Fibroblast of lung (primary cell): ENCODE results near the gene PSD2. TPM values are rescaled to one million over a fixed set of nuclear protein-coding genes. Genes with fewer than 3 reads are reported as not detected.

ENCODE experiments used
- DNase-seq, 2 donors: peaks; one replicate each; pipeline versions ENCODE4 v3.0.0 to v3.0.0-alpha.2; 2010; ENCODE audit warnings: low read depth in 2 of 2
- H2AFZ ChIP-seq: 2 replicates; pipeline ENCODE4 v1.5.1; 2012; ENCODE audit warnings: low read length, control low read depth, inconsistent platforms
- H3K27ac ChIP-seq: 2 replicates; pipeline ENCODE4 v1.5.1; 2011; ENCODE audit warnings: low read length, control low read depth; ENCODE audit not compliant: insufficient read depth
- H3K27me3 ChIP-seq: 2 replicates; pipeline ENCODE4 v1.5.1; 2011; ENCODE audit warnings: mild to moderate bottlenecking, low read length; ENCODE audit not compliant: control insufficient read depth, insufficient read depth
- H3K36me3 ChIP-seq: 2 replicates; pipeline ENCODE4 v1.5.1; 2011; ENCODE audit warnings: low read length; ENCODE audit not compliant: control insufficient read depth, insufficient read depth
- H3K4me1 ChIP-seq: 2 replicates; pipeline ENCODE4 v1.5.1; 2011; ENCODE audit warnings: low read length; ENCODE audit not compliant: control insufficient read depth, insufficient read depth; ENCODE audit errors: extremely low read depth
- H3K4me2 ChIP-seq: 2 replicates; pipeline ENCODE4 v1.5.1; 2011; ENCODE audit warnings: low read length, control low read depth; ENCODE audit not compliant: insufficient read depth; ENCODE audit errors: extremely low read depth
- H3K4me3 ChIP-seq, 4 experiments: fragments of 200-600 bp in 1 of 4; sonication (generic) in 1 of 4; replicated peaks in 1 of 4; 2 replicates each; pipeline ENCODE4 v1.5.1; 2011 to 2016; ENCODE audit warnings: low read length in 4 of 4, low read depth in 3 of 4, mild to moderate bottlenecking in 3 of 4, control low read depth in 2 of 4, inconsistent platforms in 1 of 4, mixed read lengths in 1 of 4; ENCODE audit not compliant: insufficient read depth in 1 of 4; ENCODE audit errors: control extremely low read depth in 1 of 4
- H3K79me2 ChIP-seq: 2 replicates; pipeline ENCODE4 v1.5.1; 2012; ENCODE audit warnings: mild to moderate bottlenecking, low read length, inconsistent platforms; ENCODE audit not compliant: control insufficient read depth, insufficient read depth
- H3K9ac ChIP-seq: 2 replicates; pipeline ENCODE4 v1.5.1; 2011; ENCODE audit warnings: mild to moderate bottlenecking, low read length, control low read depth; ENCODE audit not compliant: insufficient read depth
- H3K9me3 ChIP-seq: 2 replicates; pipeline ENCODE4 v1.5.1; 2012; ENCODE audit warnings: low read depth, low read length; ENCODE audit not compliant: control insufficient read depth, insufficient read depth
- H4K20me1 ChIP-seq: 2 replicates; pipeline ENCODE4 v1.5.1; 2011; ENCODE audit warnings: low read length; ENCODE audit not compliant: control insufficient read depth, insufficient read depth; ENCODE audit errors: extremely low read depth
- CTCF ChIP-seq, 2 donors: IDR thresholded peaks in 1 of 2; conservative IDR thresholded peaks in 1 of 2; 1 replicate in 1 of 2; 2 replicates in 1 of 2; pipeline ENCODE4 v1.5.1; 2011 to 2012; ENCODE audit warnings: low read length in 2 of 2, control low read depth in 1 of 2, inconsistent platforms in 1 of 2, low read depth in 1 of 2, mild to moderate bottlenecking in 1 of 2
- EZH2 ChIP-seq: IDR thresholded peaks from 2 replicates; pipeline ENCODE4 v1.5.1; 2012; ENCODE audit warnings: low read length, control low read depth, mild to moderate bottlenecking; ENCODE audit errors: missing control alignments
- polyA plus RNA-seq, 2 donors: library from polyadenylated mRNA; depleted of rRNA in 1 of 2; stranded (reverse) in 1 of 2; unstranded in 1 of 2; fragments of >200 nt; gene quantifications; 2 replicates each; pipeline ENCODE4 v1.2.1, GENCODE V29; 2011 to 2012; ENCODE audit warnings: missing spikeins in 1 of 2
- total RNA-seq: library from RNA; depleted of rRNA; stranded (reverse); fragments of >200 nt; gene quantifications from 2 replicates; pipeline ENCODE4 v1.2.1, GENCODE V29; 2014

Gene PSD2
- total and polyA plus RNA-seq, 2 donors (not counting 1 experiment from before 2014, with no cell fraction given) = 0.05 to 0.17 TPM

DNA sequence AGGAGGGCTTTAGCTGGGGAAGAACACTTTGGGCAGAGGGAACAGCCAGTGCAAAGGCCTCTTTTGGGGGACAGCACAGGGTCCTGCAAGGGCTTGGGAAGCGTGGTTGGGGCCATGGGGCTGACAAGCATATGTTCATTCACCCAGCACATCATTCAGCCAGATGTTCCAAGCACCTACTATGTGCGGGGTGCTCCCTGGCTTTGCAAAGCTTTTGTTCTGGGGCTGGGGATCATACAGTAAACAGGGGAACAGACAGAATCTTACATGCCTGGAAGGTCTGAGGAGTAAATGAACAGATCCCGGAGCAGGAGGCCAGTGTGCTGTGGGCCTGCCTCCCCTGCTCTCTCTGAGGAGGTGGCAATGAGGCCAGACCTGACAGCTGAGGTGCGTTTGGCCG, 16.7 kb downstream of the PSD2 start:
- Histone ChIP-seq H3K9ac (no peak overlapping the region), H3K4me3 (no peak overlapping the region), H3K4me2 (no peak overlapping the region), H3K4me1 (no peaks in the 10 kb centered on the region), H3K36me3 (no peaks in the 10 kb centered on the region), H3K9me3 (no peaks in the 10 kb centered on the region), H4K20me1 (no peaks in the 10 kb centered on the region), H3K27ac (no peak overlapping the region), H3K27me3 (peaks cover 3% of the 10 kb centered on the region), H3K79me2 (no peaks in the 10 kb centered on the region), H2AFZ (no peak overlapping the region)
- DNase-seq = no peak
- TF ChIP-seq CTCF (conservative IDR thresholded peaks at IDR 0.05 in 1 of 2, IDR thresholded peaks at IDR 0.05 in 1 of 2; ENCODE audit: low read depth in 1 of 2, low read length in 2 of 2) (no peak), EZH2 (no peak)

GRCh38 chr5:139812836-139813805, 17.5 kb downstream of the PSD2 start:
- no peak overlapping the region for H2AFZ ChIP-seq
- no peaks in the 10 kb centered on the region for H3K36me3 ChIP-seq
- TF ChIP-seq CTCF (conservative IDR thresholded peaks at IDR 0.05 in 1 of 2, IDR thresholded peaks at IDR 0.05 in 1 of 2; ENCODE audit: low read depth in 1 of 2, low read length in 2 of 2) (no peak), EZH2 (no peak)
- H3K4me2 ChIP-seq = no peak overlapping the region
- DNase-seq = no peak
- H3K4me3 ChIP-seq = no peak overlapping the region
- H3K9ac ChIP-seq = no peak overlapping the region
- no peaks in the 10 kb centered on the region for H3K9me3 ChIP-seq
- no peaks in the 10 kb centered on the region for H3K4me1 ChIP-seq
- H3K79me2 ChIP-seq = no peaks in the 10 kb centered on the region
- no peak overlapping the region for H3K27ac ChIP-seq
- peaks cover 3% of the 10 kb centered on the region for H3K27me3 ChIP-seq
- no peaks in the 10 kb centered on the region for H4K20me1 ChIP-seq

DNA sequence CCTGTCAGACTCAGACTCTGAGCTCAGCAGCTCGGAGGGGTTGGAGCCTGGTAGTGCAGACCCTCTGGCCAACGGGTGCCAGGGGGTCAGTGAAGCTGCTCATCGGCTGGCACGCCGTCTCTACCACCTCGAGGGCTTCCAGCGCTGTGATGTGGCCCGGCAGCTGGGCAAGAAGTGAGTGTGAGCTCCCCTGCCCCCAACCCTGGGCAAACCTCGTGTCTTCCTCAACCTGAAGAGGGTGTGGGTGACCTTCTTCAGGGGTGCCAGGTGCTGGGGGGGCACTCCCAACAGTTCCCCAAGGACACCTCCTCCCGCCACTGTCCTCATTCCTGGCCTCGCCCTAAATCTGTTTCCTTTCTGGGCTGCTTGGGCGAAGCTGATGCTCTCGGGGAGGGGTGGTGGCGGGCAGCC, 18.6 kb downstream of the PSD2 start:
- Histone ChIP-seq H3K4me3 (no peak overlapping the region), H3K27ac (no peak overlapping the region), H3K9ac (no peak overlapping the region), H3K36me3 (no peaks in the 10 kb centered on the region), H3K4me1 (no peaks in the 10 kb centered on the region), H4K20me1 (no peaks in the 10 kb centered on the region), H3K9me3 (no peaks in the 10 kb centered on the region), H3K79me2 (no peaks in the 10 kb centered on the region), H2AFZ (no peak overlapping the region), H3K27me3 (peaks cover 3% of the 10 kb centered on the region), H3K4me2 (no peak overlapping the region)
- no peak for DNase-seq
- TF ChIP-seq EZH2 (no peak), CTCF (conservative IDR thresholded peaks at IDR 0.05 in 1 of 2, IDR thresholded peaks at IDR 0.05 in 1 of 2; ENCODE audit: low read depth in 1 of 2, low read length in 2 of 2) (no peak)
